Measurements from ENCODE around the gene NTM. TPM values are rescaled to one million over a fixed set of nuclear protein-coding genes. Genes with fewer than 3 reads are reported as not detected.

Gene NTM
- total RNA-seq, 1 experiment from 2014 or later: not detected

DNA sequence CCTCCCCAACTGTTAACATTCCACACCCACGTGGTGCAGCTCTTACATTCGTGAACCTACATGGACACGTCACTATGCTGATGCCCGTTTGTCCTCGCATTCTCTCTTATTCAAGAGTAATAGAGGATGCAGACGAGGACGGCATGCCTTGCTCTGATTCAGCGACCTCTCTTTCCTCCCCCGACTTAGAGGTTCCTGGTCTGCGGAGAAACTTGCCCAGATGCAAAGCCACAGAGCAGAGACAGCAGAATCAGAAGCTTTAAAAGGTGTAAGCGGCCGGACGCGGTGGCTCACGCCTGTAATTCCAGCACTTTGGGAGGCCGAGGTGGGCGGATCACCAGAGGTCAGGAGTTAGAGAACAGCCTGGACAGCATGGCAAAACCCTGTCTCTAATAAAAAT is 288.0 kb downstream of the NTM start:
- RAD21 ChIA-PET (ENCODE audit: low non-redundant PET in 1 of 2, low total read pairs in 2 of 2, uncharacterized antibody in 2 of 2, unreplicated experiment in 2 of 2): no interaction called here
- BruUV-seq (replicated peaks): no TSS peak
- H3K9me2 ChIP-seq (ENCODE audit: insufficient read depth): no peaks in the 10 kb centered on the region
- intact Hi-C loops (cut with micrococcal nuclease): no loop called here
- TF ChIP-seq ZNF274 (IDR thresholded peaks at IDR 0.05; ENCODE audit: low read depth, low read length) (no peak), JUND (IDR thresholded peaks at IDR 0.05) (no peak), SP1 (IDR thresholded peaks at IDR 0.05; ENCODE audit: low read depth) (no peak), FOSL1 (IDR thresholded peaks at IDR 0.05; ENCODE audit: low read depth) (no peak), POLR2A (IDR thresholded peaks at IDR 0.05; ENCODE audit: borderline replicate concordance, extremely low read depth, insufficient read depth, insufficient read length) (no peak), CEBPB (IDR thresholded peaks at IDR 0.05; ENCODE audit: low read depth) (no peak), POLR2AphosphoS5 (IDR thresholded peaks at IDR 0.05; ENCODE audit: low read depth, low read length) (no peak), EZH2phosphoT487 (IDR thresholded peaks at IDR 0.05; ENCODE audit: borderline replicate concordance) (no peak), CBX3 (IDR thresholded peaks at IDR 0.05; ENCODE audit: low read depth) (no peak), SIN3A (IDR thresholded peaks at IDR 0.05; ENCODE audit: low read depth) (no peak), RAD21 (IDR thresholded peaks at IDR 0.05; ENCODE audit: low read depth) (no peak), SRF (IDR thresholded peaks at IDR 0.05; ENCODE audit: low read depth) (no peak)
- TF ChIP-seq, protein P1, sequence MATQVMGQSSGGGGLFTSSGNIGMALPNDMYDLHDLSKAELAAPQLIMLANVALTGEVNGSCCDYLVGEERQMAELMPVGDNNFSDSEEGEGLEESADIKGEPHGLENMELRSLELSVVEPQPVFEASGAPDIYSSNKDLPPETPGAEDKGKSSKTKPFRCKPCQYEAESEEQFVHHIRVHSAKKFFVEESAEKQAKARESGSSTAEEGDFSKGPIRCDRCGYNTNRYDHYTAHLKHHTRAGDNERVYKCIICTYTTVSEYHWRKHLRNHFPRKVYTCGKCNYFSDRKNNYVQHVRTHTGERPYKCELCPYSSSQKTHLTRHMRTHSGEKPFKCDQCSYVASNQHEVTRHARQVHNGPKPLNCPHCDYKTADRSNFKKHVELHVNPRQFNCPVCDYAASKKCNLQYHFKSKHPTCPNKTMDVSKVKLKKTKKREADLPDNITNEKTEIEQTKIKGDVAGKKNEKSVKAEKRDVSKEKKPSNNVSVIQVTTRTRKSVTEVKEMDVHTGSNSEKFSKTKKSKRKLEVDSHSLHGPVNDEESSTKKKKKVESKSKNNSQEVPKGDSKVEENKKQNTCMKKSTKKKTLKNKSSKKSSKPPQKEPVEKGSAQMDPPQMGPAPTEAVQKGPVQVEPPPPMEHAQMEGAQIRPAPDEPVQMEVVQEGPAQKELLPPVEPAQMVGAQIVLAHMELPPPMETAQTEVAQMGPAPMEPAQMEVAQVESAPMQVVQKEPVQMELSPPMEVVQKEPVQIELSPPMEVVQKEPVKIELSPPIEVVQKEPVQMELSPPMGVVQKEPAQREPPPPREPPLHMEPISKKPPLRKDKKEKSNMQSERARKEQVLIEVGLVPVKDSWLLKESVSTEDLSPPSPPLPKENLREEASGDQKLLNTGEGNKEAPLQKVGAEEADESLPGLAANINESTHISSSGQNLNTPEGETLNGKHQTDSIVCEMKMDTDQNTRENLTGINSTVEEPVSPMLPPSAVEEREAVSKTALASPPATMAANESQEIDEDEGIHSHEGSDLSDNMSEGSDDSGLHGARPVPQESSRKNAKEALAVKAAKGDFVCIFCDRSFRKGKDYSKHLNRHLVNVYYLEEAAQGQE (IDR thresholded peaks at IDR 0.05; ENCODE audit: low read depth): no peak
- TF ChIP-seq, protein P2, sequence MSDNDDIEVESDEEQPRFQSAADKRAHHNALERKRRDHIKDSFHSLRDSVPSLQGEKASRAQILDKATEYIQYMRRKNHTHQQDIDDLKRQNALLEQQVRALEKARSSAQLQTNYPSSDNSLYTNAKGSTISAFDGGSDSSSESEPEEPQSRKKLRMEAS (IDR thresholded peaks at IDR 0.05): no peak
- POLR2A ChIA-PET: no interaction called here
- H3K4me1 ChIP-seq (ENCODE audit: control insufficient read depth in 1 of 2, insufficient read depth in 2 of 2, low read length in 2 of 2): no peaks in the 10 kb centered on the region
- no peaks in the 10 kb centered on the region for H3K27me3 ChIP-seq (ENCODE audit: insufficient read depth, low read length)
- ATAC-seq (no peak), DNase-seq (ENCODE audit: low read depth, low spot score) (no peak)
- no peaks in the 10 kb centered on the region for H3K79me2 ChIP-seq (ENCODE audit: insufficient read depth, low read length)
- CTCF ChIA-PET: no interaction called here
- no peak overlapping the region for H3K4me2 ChIP-seq (ENCODE audit: low read length)
- no peak overlapping the region for H3K4me3 ChIP-seq (replicated peaks in 1 of 2; ENCODE audit: low read depth in 1 of 2, low read length in 2 of 2)
- H3K9me3 ChIP-seq (ENCODE audit: control insufficient read depth in 1 of 2, insufficient read depth in 1 of 2, low read depth in 1 of 2, low read length in 2 of 2): no peaks in the 10 kb centered on the region; a peak in 1 of 4 replicates
- H3K36me3 ChIP-seq (ENCODE audit: control insufficient read depth in 1 of 2, insufficient read depth in 2 of 2, low read length in 2 of 2): no peaks in the 10 kb centered on the region
- no peak overlapping the region for H2AFZ ChIP-seq (ENCODE audit: low read depth, low read length, poor library complexity, severe bottlenecking)
- no peak overlapping the region for H3K9ac ChIP-seq (ENCODE audit: low read length)
- H4K20me1 ChIP-seq (ENCODE audit: insufficient read depth): no peaks in the 10 kb centered on the region
- H3K27ac ChIP-seq (ENCODE audit: low read depth, low read length): no peak overlapping the region

Measured in HCT116 (cell line).